ENCODE measurements around the gene TRIM62. TPM values are rescaled to one million over a fixed set of nuclear protein-coding genes. Genes with fewer than 3 reads are reported as not detected.
A peak's percentile ranks its signal among the peaks of the same experiment; 100 is the strongest.

The TRIM62 gene
- polyA plus RNA-seq, 1 donor (not counting 4 experiments of a cell fraction or from before 2014, with no cell fraction given): 2.0 TPM

GRCh38 chr1:33176887-33177286 lies 5.0 kb downstream of the TRIM62 start:
- Histone ChIP-seq H3K36me3 (ENCODE audit: control insufficient read depth in 2 of 2, extremely low read depth in 1 of 2, insufficient read depth in 2 of 2, low read length in 2 of 2) (peaks cover 1 to 2% of the 10 kb centered on the region in 2 experiments), H3K9me3 (ENCODE audit: control insufficient read depth, low read depth, low read length) (no peaks in the 10 kb centered on the region), H3K27me3 (ENCODE audit: control insufficient read depth, extremely low read depth, insufficient read depth, low read length) (no peaks in the 10 kb centered on the region), H3K9ac (ENCODE audit: control insufficient read depth, extremely low read depth, insufficient read depth, low read length) (no peak overlapping the region), H4K20me1 (ENCODE audit: control insufficient read depth, extremely low read depth, insufficient read depth, low read length) (no peaks in the 10 kb centered on the region), H3K79me2 (ENCODE audit: control insufficient read depth, insufficient read depth, low read length) (no peaks in the 10 kb centered on the region), H2AFZ (ENCODE audit: control insufficient read depth, low read length) (no peak overlapping the region), H3K27ac (ENCODE audit: control insufficient read depth, insufficient read depth, low read length) (no peak overlapping the region), H3K9me1 (ENCODE audit: control insufficient read depth, extremely low read depth, insufficient read depth, low read length) (peaks cover 2% of the 10 kb centered on the region), H3K4me2 (ENCODE audit: control insufficient read depth, extremely low read depth, insufficient read depth, low read depth, low read length) (no peak overlapping the region), H3K4me3 (ENCODE audit: control insufficient read depth in 2 of 3, extremely low read depth in 1 of 3, insufficient read depth in 2 of 3, low read depth in 1 of 3, low read length in 3 of 3) (no peak overlapping the region), H3K4me1 (ENCODE audit: control insufficient read depth, extremely low read depth, insufficient read depth, low read length) (peaks cover 10% of the 10 kb centered on the region)
- FAIRE-seq (no peak), DNase-seq (ENCODE audit: low read depth, low spot score) (no peak)
- dilution Hi-C loops (cut with MboI; ENCODE audit: extremely low pct_ligation_motif_present, low sequenced_read_pairs): loop anchor here (5.0 kb wide), 1 partner anchor 35 kb away; no protein-coding TSS in a partner anchor
- no peak for TF ChIP-seq CTCF (optimal IDR thresholded peaks at IDR 0.05 in 1 of 3, IDR thresholded peaks at IDR 0.05 in 1 of 3, conservative IDR thresholded peaks at IDR 0.05 in 1 of 3; ENCODE audit: extremely low read depth in 1 of 3, insufficient read depth in 2 of 3, low read length in 3 of 3)
- TF ChIP-seq EZH2 (IDR thresholded peaks at IDR 0.05; ENCODE audit: low read length): no peak

GRCh38 chr1:33176362-33176850 lies 5.4 kb downstream of the TRIM62 start:
- Histone ChIP-seq H3K79me2 (ENCODE audit: control insufficient read depth, insufficient read depth, low read length) (no peaks in the 10 kb centered on the region), H3K27ac (ENCODE audit: control insufficient read depth, insufficient read depth, low read length) (no peak overlapping the region), H3K4me1 (ENCODE audit: control insufficient read depth, extremely low read depth, insufficient read depth, low read length) (peaks cover 10% of the 10 kb centered on the region), H3K9me1 (ENCODE audit: control insufficient read depth, extremely low read depth, insufficient read depth, low read length) (peaks cover 2% of the 10 kb centered on the region), H3K4me3 (ENCODE audit: control insufficient read depth in 2 of 3, extremely low read depth in 1 of 3, insufficient read depth in 2 of 3, low read depth in 1 of 3, low read length in 3 of 3) (no peak overlapping the region), H3K4me2 (ENCODE audit: control insufficient read depth, extremely low read depth, insufficient read depth, low read depth, low read length) (no peak overlapping the region), H3K36me3 (ENCODE audit: control insufficient read depth in 2 of 2, extremely low read depth in 1 of 2, insufficient read depth in 2 of 2, low read length in 2 of 2) (peaks cover 1 to 2% of the 10 kb centered on the region in 2 experiments), H4K20me1 (ENCODE audit: control insufficient read depth, extremely low read depth, insufficient read depth, low read length) (no peaks in the 10 kb centered on the region), H3K9ac (ENCODE audit: control insufficient read depth, extremely low read depth, insufficient read depth, low read length) (no peak overlapping the region), H3K27me3 (ENCODE audit: control insufficient read depth, extremely low read depth, insufficient read depth, low read length) (no peaks in the 10 kb centered on the region), H2AFZ (ENCODE audit: control insufficient read depth, low read length) (no peak overlapping the region), H3K9me3 (ENCODE audit: control insufficient read depth, low read depth, low read length) (no peaks in the 10 kb centered on the region)
- no peak for TF ChIP-seq EZH2 (IDR thresholded peaks at IDR 0.05; ENCODE audit: low read length)
- TF ChIP-seq CTCF (optimal IDR thresholded peaks at IDR 0.05 in 1 of 3, IDR thresholded peaks at IDR 0.05 in 1 of 3, conservative IDR thresholded peaks at IDR 0.05 in 1 of 3; ENCODE audit: extremely low read depth in 1 of 3, insufficient read depth in 2 of 3, low read length in 3 of 3): no peak
- FAIRE-seq (no peak), DNase-seq (ENCODE audit: low read depth, low spot score) (peak; percentile 46)
- dilution Hi-C loops (cut with MboI; ENCODE audit: extremely low pct_ligation_motif_present, low sequenced_read_pairs): loop anchor here (5.0 kb wide), 1 partner anchor 34 kb away; no protein-coding TSS in a partner anchor
